Measurements from ENCODE around the gene SMARCA1. TPM values are rescaled to one million over a fixed set of nuclear protein-coding genes. Genes with fewer than 3 reads are reported as not detected.

SMARCA1 gene
- total and polyA plus RNA-seq, 2 of the 13 experiments (the other 11 are each of a cell fraction or from before 2014, with no cell fraction given) = 97.7 to 145 TPM

DNA sequence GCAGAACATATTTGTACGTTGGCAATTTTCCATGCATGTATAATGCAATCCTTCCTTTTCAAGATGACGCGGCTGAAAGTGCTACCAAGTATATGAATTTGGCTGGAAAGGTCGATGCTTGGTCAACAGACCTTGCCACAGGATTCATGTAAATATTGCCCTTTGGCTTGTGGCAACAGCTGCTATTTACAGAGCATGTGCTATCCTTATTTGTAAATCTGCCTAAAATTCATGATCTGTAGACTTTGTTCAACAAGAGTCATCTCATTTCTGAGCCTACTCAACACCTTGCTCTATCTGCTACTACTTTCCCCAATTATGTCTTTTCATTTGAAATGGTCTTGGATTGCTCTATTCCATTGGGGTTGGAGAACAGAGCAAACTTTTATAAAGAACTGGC, 1.9 kb upstream of the SMARCA1 start (continued):
- TF ChIP-seq RELA (CRISPR knock-in tag; IDR thresholded peaks at IDR 0.05) = no peak
- TF ChIP-seq ZNF660 (CRISPR knock-in tag; IDR thresholded peaks at IDR 0.05; ENCODE audit: borderline replicate concordance, low read depth) = no peak
- TF ChIP-seq MYC (CRISPR knock-in tag; IDR thresholded peaks at IDR 0.05; ENCODE audit: borderline replicate concordance) = no peak

- Histone ChIP-seq H3K36me3 (replicated peaks in 1 of 2; ENCODE audit: control insufficient read depth in 1 of 2, insufficient read depth in 2 of 2, low read length in 2 of 2) (no peaks in the 10 kb centered on the region), H3K79me2 (ENCODE audit: insufficient read depth, low read length) (peaks cover 26% of the 10 kb centered on the region), H3K9ac (ENCODE audit: insufficient read depth, low read depth, low read length) (peak overlapping the region; percentile 85), H3K27ac (ENCODE audit: extremely low read length, insufficient read depth, low read length) (peak overlapping the region; percentile 99), H2AFZ (ENCODE audit: low read length) (no peak overlapping the region), H3K27me3 (ENCODE audit: control insufficient read depth in 1 of 2, insufficient read depth in 2 of 2, low read length in 2 of 2) (no peaks in the 10 kb centered on the region; a peak in 1 of 5 replicates), H4K20me1 (ENCODE audit: insufficient read depth, low read length) (peaks cover 26% of the 10 kb centered on the region), H3K4me1 (ENCODE audit: insufficient read depth, low read length) (peaks cover 40% of the 10 kb centered on the region), H3K9me3 (ENCODE audit: low read length) (no peaks in the 10 kb centered on the region), H3K4me3 (replicated peaks in 1 of 3; ENCODE audit: insufficient read depth in 1 of 3, low read depth in 2 of 3, low read length in 3 of 3) (peak overlapping the region; percentile 64 to 71 (median 68); a peak in 5 of 6 replicates), H3K4me2 (ENCODE audit: low read depth, low read length) (peak overlapping the region; percentile 74)
- peak; percentile 43 for ATAC-seq
- CTCF ChIA-PET (ENCODE audit: low intra/inter-chr PET ratio, low total read pairs) = no interaction called here
- DNase-seq (ENCODE audit: low spot score) = peak; percentile 47
- in situ Hi-C loops (cut with HindIII; ENCODE audit: extremely low pct_ligation_motif_present, low pct_unique_long_range_greater_than_20kb) = no loop called here
- POLR2A ChIA-PET = interaction anchor here (0.9 to 1.3 kb wide), 3 partner anchors 14 to 17 kb away, joined by 3 to 5 read pairs (median 5); partner anchors contain the start of gene OCRL
- intact Hi-C loops (cut with micrococcal nuclease; ENCODE audit: unreplicated experiment) = loop anchor here (2.0 to 5.0 kb wide), 2 partner anchors 16 to 63 kb away; partner anchors contain the start of gene OCRL
- no TSS peak for BruUV-seq (replicated peaks)
- 0% methylated on average over 3 of the region's 3 CpGs for WGBS (ENCODE audit: low lambda C conversion rate)
- FAIRE-seq = peak; percentile 62
- TF ChIP-seq, protein P1, sequence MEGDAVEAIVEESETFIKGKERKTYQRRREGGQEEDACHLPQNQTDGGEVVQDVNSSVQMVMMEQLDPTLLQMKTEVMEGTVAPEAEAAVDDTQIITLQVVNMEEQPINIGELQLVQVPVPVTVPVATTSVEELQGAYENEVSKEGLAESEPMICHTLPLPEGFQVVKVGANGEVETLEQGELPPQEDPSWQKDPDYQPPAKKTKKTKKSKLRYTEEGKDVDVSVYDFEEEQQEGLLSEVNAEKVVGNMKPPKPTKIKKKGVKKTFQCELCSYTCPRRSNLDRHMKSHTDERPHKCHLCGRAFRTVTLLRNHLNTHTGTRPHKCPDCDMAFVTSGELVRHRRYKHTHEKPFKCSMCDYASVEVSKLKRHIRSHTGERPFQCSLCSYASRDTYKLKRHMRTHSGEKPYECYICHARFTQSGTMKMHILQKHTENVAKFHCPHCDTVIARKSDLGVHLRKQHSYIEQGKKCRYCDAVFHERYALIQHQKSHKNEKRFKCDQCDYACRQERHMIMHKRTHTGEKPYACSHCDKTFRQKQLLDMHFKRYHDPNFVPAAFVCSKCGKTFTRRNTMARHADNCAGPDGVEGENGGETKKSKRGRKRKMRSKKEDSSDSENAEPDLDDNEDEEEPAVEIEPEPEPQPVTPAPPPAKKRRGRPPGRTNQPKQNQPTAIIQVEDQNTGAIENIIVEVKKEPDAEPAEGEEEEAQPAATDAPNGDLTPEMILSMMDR (CRISPR knock-in tag; IDR thresholded peaks at IDR 0.05) = no peak
- TF ChIP-seq, protein P2, sequence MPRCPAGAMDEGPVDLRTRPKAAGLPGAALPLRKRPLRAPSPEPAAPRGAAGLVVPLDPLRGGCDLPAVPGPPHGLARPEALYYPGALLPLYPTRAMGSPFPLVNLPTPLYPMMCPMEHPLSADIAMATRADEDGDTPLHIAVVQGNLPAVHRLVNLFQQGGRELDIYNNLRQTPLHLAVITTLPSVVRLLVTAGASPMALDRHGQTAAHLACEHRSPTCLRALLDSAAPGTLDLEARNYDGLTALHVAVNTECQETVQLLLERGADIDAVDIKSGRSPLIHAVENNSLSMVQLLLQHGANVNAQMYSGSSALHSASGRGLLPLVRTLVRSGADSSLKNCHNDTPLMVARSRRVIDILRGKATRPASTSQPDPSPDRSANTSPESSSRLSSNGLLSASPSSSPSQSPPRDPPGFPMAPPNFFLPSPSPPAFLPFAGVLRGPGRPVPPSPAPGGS (CRISPR knock-in tag; IDR thresholded peaks at IDR 0.05) = no peak
- TF ChIP-seq ATF5 (CRISPR knock-in tag; IDR thresholded peaks at IDR 0.05; ENCODE audit: low read depth) = no peak
- TF ChIP-seq DNMT3B (CRISPR knock-in tag; conservative IDR thresholded peaks at IDR 0.05) = 0 out of 2 replicates have a peak, but pooled peaks have one; percentile 16
- no peak for TF ChIP-seq ZNF180 (CRISPR knock-in tag; IDR thresholded peaks at IDR 0.05; ENCODE audit: borderline replicate concordance, low read depth)
- no peak for TF ChIP-seq ZSCAN30 (CRISPR knock-in tag; IDR thresholded peaks at IDR 0.05)
- 0 out of 2 replicates have a peak, but pooled peaks have one; percentile 20 for TF ChIP-seq NR2F6 (IDR thresholded peaks at IDR 0.05)
- no peak for TF ChIP-seq NR2F6 (CRISPR knock-in tag; IDR thresholded peaks at IDR 0.05)
- no peak for TF ChIP-seq ZNF24 (IDR thresholded peaks at IDR 0.05)
- TF ChIP-seq RFX1 (IDR thresholded peaks at IDR 0.05) = no peak
- TF ChIP-seq RBAK (CRISPR knock-in tag; IDR thresholded peaks at IDR 0.05) = no peak
- no peak for TF ChIP-seq ATF7 (IDR thresholded peaks at IDR 0.05)
- no peak for TF ChIP-seq ATF7 (CRISPR knock-in tag; IDR thresholded peaks at IDR 0.05)
- TF ChIP-seq FOXK2 (IDR thresholded peaks at IDR 0.05) = no peak
- TF ChIP-seq FOXJ3 (CRISPR knock-in tag; IDR thresholded peaks at IDR 0.05; ENCODE audit: borderline replicate concordance) = no peak
- TF ChIP-seq, protein P3, sequence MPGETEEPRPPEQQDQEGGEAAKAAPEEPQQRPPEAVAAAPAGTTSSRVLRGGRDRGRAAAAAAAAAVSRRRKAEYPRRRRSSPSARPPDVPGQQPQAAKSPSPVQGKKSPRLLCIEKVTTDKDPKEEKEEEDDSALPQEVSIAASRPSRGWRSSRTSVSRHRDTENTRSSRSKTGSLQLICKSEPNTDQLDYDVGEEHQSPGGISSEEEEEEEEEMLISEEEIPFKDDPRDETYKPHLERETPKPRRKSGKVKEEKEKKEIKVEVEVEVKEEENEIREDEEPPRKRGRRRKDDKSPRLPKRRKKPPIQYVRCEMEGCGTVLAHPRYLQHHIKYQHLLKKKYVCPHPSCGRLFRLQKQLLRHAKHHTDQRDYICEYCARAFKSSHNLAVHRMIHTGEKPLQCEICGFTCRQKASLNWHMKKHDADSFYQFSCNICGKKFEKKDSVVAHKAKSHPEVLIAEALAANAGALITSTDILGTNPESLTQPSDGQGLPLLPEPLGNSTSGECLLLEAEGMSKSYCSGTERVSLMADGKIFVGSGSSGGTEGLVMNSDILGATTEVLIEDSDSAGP (CRISPR knock-in tag; IDR thresholded peaks at IDR 0.05; ENCODE audit: borderline replicate concordance) = no peak
Observed at GRCh38 chrX:129524250-129524850, 1.1 kb upstream of the SMARCA1 start.
